GM12892 (cell line): ENCODE measurements around the gene NAA35.

Experiments used
- POLR2A ChIP-seq: IDR thresholded peaks from 2 replicates; pipeline ENCODE4 v1.6.1; 2011; ENCODE audit warnings: low read depth, low read length, control low read depth
- POLR2AphosphoS5 ChIP-seq: IDR thresholded peaks from 2 replicates; pipeline ENCODE4 v1.6.1; 2011; ENCODE audit warnings: low read depth, low read length, control low read depth

DNA sequence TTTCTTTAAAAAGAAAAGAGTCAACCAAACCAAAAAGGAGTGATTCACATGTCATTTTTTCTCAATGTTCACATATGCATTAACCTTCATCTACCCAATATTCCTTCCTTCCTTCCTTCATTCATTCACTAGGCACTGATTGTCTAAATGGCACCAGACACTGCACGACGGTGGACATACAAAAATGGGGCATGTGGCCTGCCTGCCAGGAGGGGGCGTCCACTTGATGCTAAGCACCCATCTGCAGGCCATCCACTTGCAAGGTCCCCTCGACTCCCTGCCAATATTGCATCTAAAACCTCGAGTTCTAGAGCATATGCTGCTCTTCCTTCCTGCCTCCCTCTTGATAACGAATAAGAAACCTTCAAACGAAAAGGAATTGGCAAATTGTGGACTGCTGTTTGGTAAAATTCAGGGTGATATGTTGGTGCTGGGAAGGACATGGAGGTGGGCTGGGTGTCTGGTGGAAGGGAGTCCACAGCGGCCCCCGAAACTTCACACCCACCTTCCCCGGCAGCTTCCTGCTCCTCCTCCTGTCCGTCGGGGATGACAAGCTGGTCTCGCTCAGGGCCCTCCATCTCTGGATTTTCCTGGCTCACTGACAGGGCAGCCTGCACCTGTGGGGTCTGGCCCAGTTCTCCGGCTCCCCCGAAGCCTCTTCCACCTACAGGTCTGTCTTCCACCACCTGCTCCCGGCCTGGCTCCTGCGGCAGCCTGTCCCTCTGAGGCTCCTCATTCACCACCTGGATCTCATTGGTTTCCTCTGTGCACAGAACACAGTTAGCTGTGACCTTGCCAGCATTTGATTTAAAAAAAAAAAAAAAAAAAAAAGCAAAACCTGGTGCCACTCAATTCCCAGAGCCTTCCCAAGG lies 94.2 kb downstream of the NAA35 start:
- TF ChIP-seq POLR2AphosphoS5 (no peak), POLR2A (no peak)
